Hepatocyte (in vitro differentiated cells): ENCODE results near the gene C14orf180. TPM values are rescaled to one million over a fixed set of nuclear protein-coding genes. Genes with fewer than 3 reads are reported as not detected.

Experiments used
- DNase-seq: peaks from one replicate; pipeline ENCODE4 v3.0.0-alpha.2; 2016; ENCODE audit warnings: low spot score
- H2AFZ ChIP-seq: fragments of 200-600 bp; sonication (generic); 2 replicates; pipeline ENCODE4 v1.6.0; 2016; ENCODE audit warnings: antibody characterized with exemption, mild to moderate bottlenecking
- H3K27ac ChIP-seq: fragments of 200-600 bp; sonication (generic); 2 replicates; pipeline ENCODE4 v1.5.1; 2016; ENCODE audit warnings: mild to moderate bottlenecking
- H3K27me3 ChIP-seq: fragments of 200-600 bp; sonication (generic); 2 replicates; pipeline ENCODE4 v1.6.1; 2016
- H3K36me3 ChIP-seq: fragments of 200-600 bp; sonication (generic); replicated peaks from 2 replicates; pipeline ENCODE4 v1.5.1; 2016; ENCODE audit warnings: low read depth; ENCODE audit not compliant: insufficient read depth
- H3K4me1 ChIP-seq: fragments of 200-600 bp; sonication (generic); 2 replicates; pipeline ENCODE4 v1.5.1; 2016; ENCODE audit warnings: mild to moderate bottlenecking, moderate library complexity; ENCODE audit not compliant: insufficient read depth
- H3K4me2 ChIP-seq: fragments of 200-600 bp; sonication (generic); 2 replicates; pipeline ENCODE4 v1.6.0; 2016
- H3K4me3 ChIP-seq: fragments of 200-600 bp; sonication (generic); 2 replicates; pipeline ENCODE4 v1.5.1; 2016; ENCODE audit warnings: mild to moderate bottlenecking
- H3K79me2 ChIP-seq: fragments of 200-600 bp; sonication (generic); 2 replicates; pipeline ENCODE4 v1.6.0; 2017; ENCODE audit warnings: mild to moderate bottlenecking
- H3K9me2 ChIP-seq: fragments of 200-600 bp; sonication (generic); replicated peaks from 2 replicates; pipeline ENCODE4 v1.6.0; 2017; ENCODE audit warnings: mild to moderate bottlenecking; ENCODE audit not compliant: insufficient read depth
- H3K9me3 ChIP-seq: fragments of 200-600 bp; sonication (generic); 2 replicates; pipeline ENCODE4 v1.5.1; 2016; ENCODE audit warnings: low read depth, mild to moderate bottlenecking
- H4K20me1 ChIP-seq: fragments of 200-600 bp; sonication (generic); 2 replicates; pipeline ENCODE4 v1.6.0; 2016; ENCODE audit warnings: mild to moderate bottlenecking; ENCODE audit not compliant: insufficient read depth, poor library complexity, severe bottlenecking
- CTCF ChIP-seq: fragments of 200-600 bp; sonication (generic); IDR thresholded peaks from 2 replicates; pipeline ENCODE4 v1.5.1; 2016; ENCODE audit warnings: antibody characterized with exemption, mild to moderate bottlenecking; ENCODE audit not compliant: poor library complexity
- EZH2 ChIP-seq: fragments of 200-600 bp; sonication (generic); IDR thresholded peaks from 2 replicates; pipeline ENCODE4 v1.6.1; 2016; ENCODE audit warnings: antibody characterized with exemption, mild to moderate bottlenecking, borderline replicate concordance
- EZH2phosphoT487 ChIP-seq: fragments of 200-600 bp; sonication (generic); IDR thresholded peaks from one replicate; pipeline ENCODE4 v1.6.1; 2018; ENCODE audit warnings: antibody characterized with exemption, mild to moderate bottlenecking, low read depth, moderate library complexity; ENCODE audit not compliant: unreplicated experiment, severe bottlenecking
- WGBS: methylation state at CpG from one replicate; pipeline ENCODE4 v1.1.6; 2016; ENCODE audit warnings: low lambda C conversion rate; ENCODE audit errors: missing lambda C conversion rate; 5-methylcytosine and 5-hydroxymethylcytosine counted together
- polyA plus RNA-seq: library from polyadenylated mRNA; unstranded; fragments of >200 nt; fragmentation: Nextera tagmentation; extraction: Ambion mirVana; gene quantifications from 2 replicates; pipeline ENCODE4 v1.2.1, GENCODE V29; 2016
- total RNA-seq: library from RNA; depleted of rRNA; stranded (reverse); fragments of >200 nt; gene quantifications from 2 replicates; pipeline ENCODE4 v1.2.3, GENCODE V29; 2014

Gene C14orf180
- total and polyA plus RNA-seq, 2 experiments from 2014 or later = 1.1 to 1.2 TPM

GRCh38 chr14:104551851-104552737 lies 27.5 kb upstream of the C14orf180 start:
- DNase-seq = no peak
- Histone ChIP-seq H3K36me3 (no peaks in the 10 kb centered on the region), H3K27ac (no peak overlapping the region), H3K4me2 (no peak overlapping the region), H3K9me3 (no peaks in the 10 kb centered on the region), H3K9me2 (no peaks in the 10 kb centered on the region), H3K27me3 (no peaks in the 10 kb centered on the region), H3K79me2 (no peaks in the 10 kb centered on the region), H3K4me1 (peaks cover 13% of the 10 kb centered on the region), H2AFZ (no peak overlapping the region), H4K20me1 (no peaks in the 10 kb centered on the region), H3K4me3 (no peak overlapping the region)
- TF ChIP-seq CTCF (no peak), EZH2 (no peak), EZH2phosphoT487 (no peak)
- WGBS = 91% methylated on average over 31 of the region's 33 CpGs

GRCh38 chr14:104552738-104553125 lies 26.8 kb upstream of the C14orf180 start:
- no peak overlapping the region for H3K4me2 ChIP-seq
- H2AFZ ChIP-seq = no peak overlapping the region
- no peaks in the 10 kb centered on the region for H3K79me2 ChIP-seq
- H4K20me1 ChIP-seq = no peaks in the 10 kb centered on the region
- H3K27ac ChIP-seq = no peak overlapping the region
- no peaks in the 10 kb centered on the region for H3K27me3 ChIP-seq
- no peaks in the 10 kb centered on the region for H3K9me3 ChIP-seq
- WGBS = 82% methylated on average over 9 of the region's 9 CpGs
- no peak overlapping the region for H3K4me3 ChIP-seq
- H3K9me2 ChIP-seq = no peaks in the 10 kb centered on the region
- DNase-seq = no peak
- H3K36me3 ChIP-seq = no peaks in the 10 kb centered on the region
- no peak for TF ChIP-seq CTCF
- no peak for TF ChIP-seq EZH2phosphoT487
- no peak for TF ChIP-seq EZH2
- H3K4me1 ChIP-seq = peaks cover 13% of the 10 kb centered on the region

- no peak overlapping the region for H3K4me2 ChIP-seq
- DNase-seq = no peak
- no peaks in the 10 kb centered on the region for H3K9me3 ChIP-seq
- no peak overlapping the region for H2AFZ ChIP-seq
- H3K4me3 ChIP-seq = no peak overlapping the region
- WGBS = 86% methylated on average over 30 of the region's 30 CpGs
- H3K9me2 ChIP-seq = no peaks in the 10 kb centered on the region
- no peaks in the 10 kb centered on the region for H3K79me2 ChIP-seq
- H3K36me3 ChIP-seq = no peaks in the 10 kb centered on the region
- TF ChIP-seq CTCF (no peak), EZH2 (no peak), EZH2phosphoT487 (no peak)
- no peaks in the 10 kb centered on the region for H4K20me1 ChIP-seq
- no peak overlapping the region for H3K27ac ChIP-seq
- no peaks in the 10 kb centered on the region for H3K27me3 ChIP-seq
- H3K4me1 ChIP-seq = peaks cover 13% of the 10 kb centered on the region
Measured at GRCh38 chr14:104553166-104554087, 26.1 kb upstream of the C14orf180 start.
